Hippocampal formation (tissue), 2 donors: ENCODE measurements around the gene PKD1.

Source experiments
- DNase-seq, 2 donors: peaks; one replicate each; lab custom pipeline; 2025; lab: John Stamatoyannopoulos, UW

PKD1 gene

GRCh38 chr16:2135770-2136490 is at the start of gene PKD1:
TSS of gene PKD1 (minus strand) at chr16:2135898. CDS start at chr16:2135689, 209 bp downstream.
- DNase-seq: peak; percentile 53 to 81

DNA sequence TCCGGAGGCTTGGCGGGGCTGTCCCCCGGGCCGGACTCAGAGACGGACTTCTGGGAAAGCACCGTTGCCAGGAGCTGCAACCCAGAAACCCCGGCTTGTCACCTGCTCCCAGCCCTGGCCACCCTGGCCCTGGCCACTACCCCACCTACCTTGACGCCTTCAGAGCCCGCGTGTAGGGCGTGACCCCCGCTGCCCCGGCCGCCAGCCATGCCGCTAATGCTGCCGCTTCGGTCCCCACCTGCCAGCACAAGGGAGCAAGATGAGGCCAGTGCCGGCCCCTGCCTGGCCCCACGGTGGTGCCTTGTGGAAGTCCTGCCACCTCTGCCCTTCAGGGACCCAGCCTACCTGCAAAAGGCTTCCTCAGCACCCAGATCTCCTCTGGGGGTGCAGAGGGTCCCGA is 49.3 kb upstream of the PKD1 start:
- no peak for DNase-seq

GRCh38 chr16:2184346-2184745 is 48.6 kb upstream of the PKD1 start:
- no peak for DNase-seq

- DNase-seq: no peak
Measured at GRCh38 chr16:2183671-2184070, 48.0 kb upstream of the PKD1 start.

- no peak for DNase-seq
Measured at GRCh38 chr16:2181952-2182351, 46.3 kb upstream of the PKD1 start.

- no peak for DNase-seq
Measured at GRCh38 chr16:2180962-2181923, 45.5 kb upstream of the PKD1 start.

GRCh38 chr16:2180461-2180860 is 44.8 kb upstream of the PKD1 start:
- no peak for DNase-seq

DNA sequence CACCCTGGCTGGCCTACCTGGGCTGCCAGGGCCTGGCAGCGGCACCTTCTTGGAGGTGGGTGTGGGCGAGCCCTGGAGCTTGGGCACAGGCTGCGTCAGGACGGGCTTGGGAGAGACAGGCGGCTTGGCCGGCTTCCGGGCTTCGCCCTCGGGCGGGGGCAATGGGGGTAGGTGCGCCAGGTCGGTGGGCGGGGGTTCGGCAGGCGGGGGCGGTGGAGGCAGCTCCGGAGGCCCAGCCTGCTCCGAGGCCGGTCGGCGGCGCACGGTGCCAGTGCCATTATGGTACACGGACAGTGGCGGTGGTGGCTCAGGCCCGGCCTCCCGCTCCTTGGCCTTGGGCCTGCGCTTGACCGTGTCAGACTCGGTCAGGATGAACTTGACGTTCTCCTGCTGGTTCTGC is 43.9 kb upstream of the PKD1 start:
- DNase-seq: no peak

DNA sequence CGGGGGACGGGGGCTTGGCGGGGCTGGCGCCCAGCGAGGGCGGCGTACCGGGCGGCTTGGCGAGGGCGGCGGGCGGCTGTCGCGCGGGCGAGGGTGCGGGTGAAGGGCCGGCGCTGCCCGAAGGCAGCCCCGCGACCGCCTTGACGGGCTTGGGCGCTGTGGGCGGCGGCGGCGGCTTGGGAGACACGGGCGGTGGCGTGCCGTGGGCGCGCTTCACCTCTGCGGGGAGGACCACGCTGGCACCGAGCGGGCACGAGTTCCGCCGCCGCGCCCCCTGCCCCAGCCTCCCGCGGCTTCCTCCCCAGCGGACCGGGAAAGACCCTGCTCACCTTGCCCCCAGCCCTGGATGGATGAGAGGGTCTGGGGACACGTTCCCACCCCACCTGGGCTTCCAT is 43.4 kb upstream of the PKD1 start:
- DNase-seq: no peak

DNA sequence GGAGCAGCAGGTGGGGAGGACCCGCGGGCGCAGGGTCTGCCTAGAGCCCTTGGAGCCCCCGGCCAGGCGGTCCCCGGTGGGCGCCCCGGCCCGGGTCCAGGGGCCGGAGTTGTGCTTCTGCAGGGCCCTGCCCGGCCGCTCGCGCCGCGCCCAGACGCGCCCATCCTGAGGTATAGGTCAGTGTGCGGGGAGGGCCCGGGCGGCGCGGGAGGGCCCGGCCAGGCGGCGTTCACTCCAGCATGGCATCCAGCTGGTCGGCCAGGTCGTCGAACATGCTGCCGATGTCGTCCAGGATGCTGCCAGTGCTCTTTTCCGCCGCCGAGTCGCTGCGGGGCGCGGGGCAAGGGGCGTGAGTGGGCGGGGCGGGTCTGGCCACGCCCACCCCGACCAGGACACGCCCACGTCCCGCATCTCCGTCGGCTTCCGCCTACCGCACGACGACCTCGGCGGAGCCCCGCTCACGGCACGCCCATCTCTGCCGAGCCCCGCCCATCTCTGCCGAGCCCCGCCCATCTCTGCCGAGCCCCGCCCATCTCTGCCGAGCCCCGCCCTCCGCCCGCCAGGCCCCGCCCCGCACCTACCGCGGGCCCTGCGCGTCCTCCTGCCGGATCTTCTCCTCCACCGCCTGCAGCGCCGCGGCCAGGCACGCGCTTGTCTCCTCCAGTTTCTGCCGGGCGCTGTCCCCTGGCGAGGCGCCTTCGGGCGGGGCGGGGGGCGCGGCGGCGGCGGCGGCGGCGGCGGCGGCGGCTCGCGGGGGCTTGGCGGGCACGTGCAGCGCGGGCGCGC is 42.8 kb upstream of the PKD1 start:
- DNase-seq: no peak

DNA sequence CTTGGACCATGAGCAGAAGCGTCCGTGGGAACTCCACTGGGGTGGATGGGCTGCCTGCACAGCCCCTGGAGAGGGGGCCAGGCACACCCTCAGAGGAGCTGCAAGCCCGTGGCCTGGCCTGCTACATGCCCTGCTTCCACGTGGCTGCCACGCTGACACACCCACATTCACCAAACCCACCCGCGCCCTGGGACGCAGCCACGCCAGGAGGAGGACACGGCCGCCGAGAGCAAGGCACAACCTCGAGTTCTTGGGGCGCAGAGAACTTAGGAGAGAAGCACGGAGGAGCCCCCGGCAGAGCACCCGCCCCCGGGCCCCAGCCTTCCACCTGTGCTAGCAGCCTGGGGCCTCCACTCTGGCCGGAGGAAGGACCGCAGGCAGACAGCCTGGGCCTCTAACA is 41.9 kb upstream of the PKD1 start:
- DNase-seq: no peak

DNA sequence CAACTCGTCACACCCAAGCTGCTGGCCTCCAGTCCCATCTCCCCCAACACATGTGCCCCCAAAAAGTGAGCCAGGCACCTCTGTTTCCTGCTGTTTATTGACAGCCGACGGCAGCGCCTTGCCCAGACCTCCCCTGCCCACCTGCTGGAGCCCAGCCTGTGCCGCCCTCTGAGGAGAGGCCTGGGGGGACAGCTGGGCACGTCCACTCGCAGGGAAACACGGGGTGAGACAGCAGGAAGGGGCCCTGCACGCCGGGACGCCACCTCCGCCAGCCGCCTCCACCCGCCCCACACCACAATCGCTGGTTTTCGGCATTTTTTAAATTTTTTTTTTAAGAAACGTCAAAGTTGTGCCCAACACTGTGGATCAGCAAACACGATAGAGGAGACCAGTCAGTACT is 41.4 kb upstream of the PKD1 start:
- no peak for DNase-seq

GRCh38 chr16:2176047-2176446 is 40.3 kb upstream of the PKD1 start:
- DNase-seq: no peak

DNA sequence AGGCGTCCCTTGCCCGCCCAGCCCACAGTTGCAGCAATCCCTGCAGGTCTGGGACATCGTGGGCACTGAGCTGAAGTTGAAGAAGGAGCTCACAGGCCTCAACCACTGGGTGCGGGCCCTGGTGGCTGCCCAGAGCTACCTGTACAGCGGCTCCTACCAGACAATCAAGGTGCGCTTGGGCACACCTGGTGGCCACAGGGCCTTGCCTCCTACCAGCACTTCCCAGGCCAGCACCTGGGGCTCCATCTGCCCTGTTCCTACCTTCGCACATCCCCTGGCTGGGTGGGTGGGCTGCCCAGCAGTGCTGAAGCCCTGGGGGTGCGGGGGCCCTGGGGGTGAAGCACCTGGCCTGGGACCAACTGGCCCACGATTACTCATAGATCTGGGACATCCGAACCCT is 39.8 kb upstream of the PKD1 start:
- DNase-seq: no peak

GRCh38 chr16:2174396-2175131 is 38.9 kb upstream of the PKD1 start:
- DNase-seq: no peak

DNA sequence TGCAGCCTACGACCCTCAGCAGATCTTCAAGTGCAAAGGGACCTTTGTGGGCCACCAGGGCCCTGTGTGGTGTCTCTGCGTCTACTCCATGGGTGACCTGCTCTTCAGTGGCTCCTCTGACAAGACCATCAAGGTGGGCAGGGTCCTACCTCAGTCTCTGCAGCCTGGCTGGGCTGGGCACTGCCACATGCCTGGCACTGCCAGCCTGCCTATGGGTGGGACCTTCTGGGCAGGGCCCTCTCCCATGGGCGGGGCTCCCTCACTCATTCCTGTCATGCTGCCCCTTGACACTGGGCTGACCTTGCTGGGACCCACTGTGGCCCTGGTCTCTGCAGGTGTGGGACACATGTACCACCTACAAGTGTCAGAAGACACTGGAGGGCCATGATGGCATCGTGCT is 38.2 kb upstream of the PKD1 start:
- no peak for DNase-seq

DNA sequence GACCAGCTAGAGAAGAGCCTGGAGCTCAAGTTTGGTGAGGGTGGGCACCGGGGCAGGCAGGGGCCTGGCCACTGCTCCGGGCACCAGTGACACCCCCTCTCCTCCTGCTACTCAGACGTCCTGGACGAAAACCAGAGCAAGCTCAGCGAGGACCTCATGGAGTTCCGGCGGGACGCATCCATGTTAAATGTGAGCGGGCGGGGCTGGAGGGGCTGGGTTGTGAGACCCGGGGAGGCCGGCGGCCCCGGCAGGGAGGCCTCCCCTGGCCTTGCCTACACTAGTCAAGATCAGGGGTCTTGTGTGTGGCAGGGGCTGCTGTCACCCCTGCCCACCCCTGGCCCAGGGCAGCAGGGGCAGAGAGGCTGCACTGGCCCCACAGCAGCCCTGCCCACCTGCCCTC is 37.7 kb upstream of the PKD1 start:
- DNase-seq: no peak

DNA sequence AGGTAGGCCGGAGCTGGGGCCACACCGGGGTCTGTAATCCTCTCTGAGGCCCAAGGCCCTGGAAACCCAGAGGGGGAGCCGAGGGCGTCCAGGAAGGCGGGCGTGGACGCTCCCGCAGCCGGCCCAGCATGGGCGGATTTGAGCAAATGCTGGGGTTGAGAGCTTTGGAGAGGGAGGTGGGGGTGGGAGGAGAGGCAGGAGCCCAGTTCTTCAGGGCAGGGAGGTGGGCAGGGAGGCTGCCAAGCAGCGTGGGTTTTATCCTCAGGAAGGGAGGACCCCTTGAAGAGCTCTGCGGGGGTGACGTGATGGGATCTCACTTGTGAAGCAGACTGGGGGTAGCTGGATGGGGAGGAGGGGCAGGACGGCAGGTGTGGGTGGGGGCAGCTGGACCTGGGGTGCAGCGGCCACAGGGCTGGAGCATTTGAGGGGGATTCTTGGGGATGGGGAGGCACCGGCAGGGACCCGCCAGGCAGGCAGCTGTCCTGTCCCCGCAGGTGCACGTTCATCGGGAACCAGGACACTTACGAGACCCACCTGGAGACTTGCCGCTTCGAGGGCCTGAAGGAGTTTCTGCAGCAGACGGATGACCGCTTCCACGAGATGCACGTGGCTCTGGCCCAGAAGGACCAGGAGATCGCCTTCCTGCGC is 37.1 kb upstream of the PKD1 start:
- no peak for DNase-seq

DNA sequence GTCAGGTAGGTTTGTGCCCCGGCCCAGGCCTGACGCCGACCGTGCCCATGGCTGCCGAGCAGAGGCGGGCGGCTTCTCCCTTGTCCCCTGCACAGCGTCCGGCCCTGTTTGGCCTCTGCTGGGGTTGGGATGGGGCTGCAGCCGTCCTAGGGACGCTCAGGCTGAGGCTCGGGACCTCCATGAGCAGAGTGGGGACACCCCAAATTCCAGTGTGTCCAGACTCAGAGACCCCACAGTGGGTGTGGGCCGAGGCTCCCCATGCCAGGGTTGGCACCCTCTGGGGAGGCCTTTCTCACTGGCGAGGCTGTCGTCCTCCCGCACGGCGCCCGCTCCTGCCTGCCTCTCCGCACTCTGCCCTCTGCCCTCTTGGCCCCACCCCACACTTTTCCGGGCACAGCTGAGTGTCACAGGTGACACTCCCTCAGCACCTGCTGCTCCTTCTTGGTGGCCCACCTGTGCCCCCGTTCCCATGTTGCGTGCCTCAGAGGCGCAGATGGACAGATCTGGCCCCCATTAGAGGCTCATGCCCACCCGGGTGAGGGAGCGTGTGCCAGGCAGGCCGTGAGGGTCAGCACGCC is 36.0 kb upstream of the PKD1 start:
- no peak for DNase-seq

GRCh38 chr16:2170587-2171435 is 35.1 kb upstream of the PKD1 start:
- no peak for DNase-seq
